ENCODE results near the gene CCDC167.

Gene CCDC167

GRCh38 chr6:37442416-37443215, 57.1 kb downstream of the CCDC167 start:
- H2BK5ac ChIP-seq (ENCODE audit: low read depth, low read length, poor library complexity, severe bottlenecking): no peak overlapping the region
- H3K4me2 ChIP-seq (ENCODE audit: low read length, poor library complexity, severe bottlenecking): no peak overlapping the region
- WGBS: 98% methylated on average over 2 of the region's 4 CpGs
- no peak overlapping the region for H4K91ac ChIP-seq (ENCODE audit: low read length)
- DNase-seq: peak; percentile 10
- H3K4ac ChIP-seq (ENCODE audit: low read depth in 1 of 2, low read length in 2 of 2): no peak overlapping the region
- no peaks in the 10 kb centered on the region for H3K9me3 ChIP-seq (ENCODE audit: control insufficient read depth, low read length)
- no peaks in the 10 kb centered on the region for H3K4me1 ChIP-seq (ENCODE audit: control insufficient read depth, insufficient read depth, low read depth, low read length)
- H3K27ac ChIP-seq (ENCODE audit: low read length, poor library complexity, severe bottlenecking): no peak overlapping the region
- H3K27me3 ChIP-seq (ENCODE audit: control insufficient read depth in 1 of 2, insufficient read depth in 1 of 2, low read length in 2 of 2): no peaks in the 10 kb centered on the region
- H3K79me1 ChIP-seq (replicated peaks; ENCODE audit: low read length, poor library complexity, severe bottlenecking): peaks cover 27% of the 10 kb centered on the region
- no peak overlapping the region for H3K23ac ChIP-seq (ENCODE audit: low read length in 2 of 2)
- H3K14ac ChIP-seq (ENCODE audit: low read length in 2 of 2): no peak overlapping the region
- H3K4me3 ChIP-seq (ENCODE audit: insufficient read depth in 1 of 2, low read depth in 1 of 2, low read length in 2 of 2): peak overlapping the region in 1 of 2 experiments; percentile 73
- peaks cover 12 to 80% of the 10 kb centered on the region in 2 experiments for H3K36me3 ChIP-seq (ENCODE audit: control insufficient read depth in 1 of 2, insufficient read depth in 2 of 2, low read depth in 1 of 2, low read length in 2 of 2)
- H2AFZ ChIP-seq (ENCODE audit: low read depth, low read length): no peak overlapping the region
- H2BK120ac ChIP-seq (ENCODE audit: low read depth, low read length): no peak overlapping the region
- H2BK12ac ChIP-seq (ENCODE audit: low read length in 2 of 2): no peak overlapping the region
- no peak overlapping the region for H2BK15ac ChIP-seq (ENCODE audit: low read depth, poor library complexity, severe bottlenecking)
- no peak overlapping the region for H3K18ac ChIP-seq (ENCODE audit: low read depth in 1 of 2, low read length in 2 of 2)
- no peak overlapping the region for H2AK5ac ChIP-seq (ENCODE audit: low read length, severe bottlenecking)
- peak overlapping the region; percentile 88 for H3K9ac ChIP-seq (ENCODE audit: low read length)
- no peak overlapping the region for H4K8ac ChIP-seq (ENCODE audit: low read length)

GRCh38 chr6:37441651-37442050, 58.0 kb downstream of the CCDC167 start:
- Histone ChIP-seq H2BK5ac (ENCODE audit: low read depth, low read length, poor library complexity, severe bottlenecking) (no peak overlapping the region), H2AK5ac (ENCODE audit: low read length, severe bottlenecking) (no peak overlapping the region), H3K36me3 (ENCODE audit: control insufficient read depth in 1 of 2, insufficient read depth in 2 of 2, low read depth in 1 of 2, low read length in 2 of 2) (peaks cover 12 to 76% of the 10 kb centered on the region in 2 experiments), H3K18ac (ENCODE audit: low read depth in 1 of 2, low read length in 2 of 2) (no peak overlapping the region), H2AFZ (ENCODE audit: low read depth, low read length) (no peak overlapping the region), H3K27me3 (ENCODE audit: control insufficient read depth in 1 of 2, insufficient read depth in 1 of 2, low read length in 2 of 2) (no peaks in the 10 kb centered on the region), H3K9me3 (ENCODE audit: control insufficient read depth, low read length) (no peaks in the 10 kb centered on the region), H3K4me2 (ENCODE audit: low read length, poor library complexity, severe bottlenecking) (no peak overlapping the region), H2BK12ac (ENCODE audit: low read length in 2 of 2) (no peak overlapping the region), H3K4me1 (ENCODE audit: control insufficient read depth, insufficient read depth, low read depth, low read length) (no peaks in the 10 kb centered on the region), H2BK120ac (ENCODE audit: low read depth, low read length) (no peak overlapping the region), H4K91ac (ENCODE audit: low read length) (no peak overlapping the region), H3K4ac (ENCODE audit: low read depth in 1 of 2, low read length in 2 of 2) (no peak overlapping the region), H3K23ac (ENCODE audit: low read length in 2 of 2) (no peak overlapping the region), H3K79me1 (replicated peaks; ENCODE audit: low read length, poor library complexity, severe bottlenecking) (peaks cover 31% of the 10 kb centered on the region), H3K9ac (ENCODE audit: low read length) (peak overlapping the region; percentile 88), H3K14ac (ENCODE audit: low read length in 2 of 2) (no peak overlapping the region), H3K4me3 (ENCODE audit: insufficient read depth in 1 of 2, low read depth in 1 of 2, low read length in 2 of 2) (no peak overlapping the region), H4K8ac (ENCODE audit: low read length) (no peak overlapping the region), H3K27ac (ENCODE audit: low read length, poor library complexity, severe bottlenecking) (no peak overlapping the region), H2BK15ac (ENCODE audit: low read depth, poor library complexity, severe bottlenecking) (no peak overlapping the region)
- no peak for DNase-seq
- 96% methylated on average over 6 of the region's 6 CpGs for WGBS

GRCh38 chr6:37438930-37439329, 60.8 kb downstream of the CCDC167 start:
- H2BK5ac ChIP-seq (ENCODE audit: low read depth, low read length, poor library complexity, severe bottlenecking): no peak overlapping the region
- DNase-seq: no peak
- H3K36me3 ChIP-seq (ENCODE audit: control insufficient read depth in 1 of 2, insufficient read depth in 2 of 2, low read depth in 1 of 2, low read length in 2 of 2): peaks cover 7 to 60% of the 10 kb centered on the region in 2 experiments
- no peak overlapping the region for H3K4me3 ChIP-seq (ENCODE audit: insufficient read depth in 1 of 2, low read depth in 1 of 2, low read length in 2 of 2)
- H2BK120ac ChIP-seq (ENCODE audit: low read depth, low read length): no peak overlapping the region
- H4K91ac ChIP-seq (ENCODE audit: low read length): no peak overlapping the region
- H3K4ac ChIP-seq (ENCODE audit: low read depth in 1 of 2, low read length in 2 of 2): no peak overlapping the region
- H2AFZ ChIP-seq (ENCODE audit: low read depth, low read length): no peak overlapping the region
- no peaks in the 10 kb centered on the region for H3K27me3 ChIP-seq (ENCODE audit: control insufficient read depth in 1 of 2, insufficient read depth in 1 of 2, low read length in 2 of 2)
- H3K9me3 ChIP-seq (ENCODE audit: control insufficient read depth, low read length): no peaks in the 10 kb centered on the region
- 100% methylated on average over 1 of the region's 1 CpG for WGBS
- no peak overlapping the region for H4K8ac ChIP-seq (ENCODE audit: low read length)
- H3K23ac ChIP-seq (ENCODE audit: low read length in 2 of 2): no peak overlapping the region
- H2BK12ac ChIP-seq (ENCODE audit: low read length in 2 of 2): no peak overlapping the region
- peaks cover 3% of the 10 kb centered on the region for H3K4me1 ChIP-seq (ENCODE audit: control insufficient read depth, insufficient read depth, low read depth, low read length)
- H3K27ac ChIP-seq (ENCODE audit: low read length, poor library complexity, severe bottlenecking): no peak overlapping the region
- H3K9ac ChIP-seq (ENCODE audit: low read length): no peak overlapping the region
- H3K14ac ChIP-seq (ENCODE audit: low read length in 2 of 2): no peak overlapping the region
- no peak overlapping the region for H2BK15ac ChIP-seq (ENCODE audit: low read depth, poor library complexity, severe bottlenecking)
- no peak overlapping the region for H3K18ac ChIP-seq (ENCODE audit: low read depth in 1 of 2, low read length in 2 of 2)
- no peak overlapping the region for H3K4me2 ChIP-seq (ENCODE audit: low read length, poor library complexity, severe bottlenecking)
- no peak overlapping the region for H2AK5ac ChIP-seq (ENCODE audit: low read length, severe bottlenecking)
- H3K79me1 ChIP-seq (replicated peaks; ENCODE audit: low read length, poor library complexity, severe bottlenecking): peaks cover 40% of the 10 kb centered on the region

GRCh38 chr6:37435816-37436215, 63.9 kb downstream of the CCDC167 start:
- Histone ChIP-seq H3K36me3 (ENCODE audit: control insufficient read depth in 1 of 2, insufficient read depth in 2 of 2, low read depth in 1 of 2, low read length in 2 of 2) (peaks cover 6 to 46% of the 10 kb centered on the region in 2 experiments), H3K4me3 (ENCODE audit: insufficient read depth in 1 of 2, low read depth in 1 of 2, low read length in 2 of 2) (peak overlapping the region in 1 of 2 experiments; percentile 4), H4K91ac (ENCODE audit: low read length) (no peak overlapping the region), H3K23ac (ENCODE audit: low read length in 2 of 2) (no peak overlapping the region), H4K8ac (ENCODE audit: low read length) (no peak overlapping the region), H2AFZ (ENCODE audit: low read depth, low read length) (no peak overlapping the region), H3K27ac (ENCODE audit: low read length, poor library complexity, severe bottlenecking) (no peak overlapping the region), H2BK5ac (ENCODE audit: low read depth, low read length, poor library complexity, severe bottlenecking) (no peak overlapping the region), H2BK15ac (ENCODE audit: low read depth, poor library complexity, severe bottlenecking) (no peak overlapping the region), H2AK5ac (ENCODE audit: low read length, severe bottlenecking) (no peak overlapping the region), H2BK120ac (ENCODE audit: low read depth, low read length) (no peak overlapping the region), H3K18ac (ENCODE audit: low read depth in 1 of 2, low read length in 2 of 2) (no peak overlapping the region), H3K79me1 (replicated peaks; ENCODE audit: low read length, poor library complexity, severe bottlenecking) (peaks cover 38% of the 10 kb centered on the region), H3K4me2 (ENCODE audit: low read length, poor library complexity, severe bottlenecking) (no peak overlapping the region), H3K14ac (ENCODE audit: low read length in 2 of 2) (no peak overlapping the region), H3K27me3 (ENCODE audit: control insufficient read depth in 1 of 2, insufficient read depth in 1 of 2, low read length in 2 of 2) (no peaks in the 10 kb centered on the region), H3K9ac (ENCODE audit: low read length) (peak overlapping the region; percentile 46), H2BK12ac (ENCODE audit: low read length in 2 of 2) (no peak overlapping the region), H3K4me1 (ENCODE audit: control insufficient read depth, insufficient read depth, low read depth, low read length) (peaks cover 9% of the 10 kb centered on the region), H3K9me3 (ENCODE audit: control insufficient read depth, low read length) (no peaks in the 10 kb centered on the region), H3K4ac (ENCODE audit: low read depth in 1 of 2, low read length in 2 of 2) (no peak overlapping the region)
- 94% methylated on average over 5 of the region's 5 CpGs for WGBS
- no peak for DNase-seq
